ENCODE results near the gene KLK6. TPM values are rescaled to one million over a fixed set of nuclear protein-coding genes. Genes with fewer than 3 reads are reported as not detected.

KLK6 gene
- total RNA-seq, 2 experiments from 2014 or later = not detected

GRCh38 chr19:50959731-50960500 is 9.5 kb downstream of the KLK6 start:
- Mint-ChIP-seq H3K4me3 (no peak overlapping the region), H3K9me3 (peaks cover 4% of the 10 kb centered on the region), H3K27ac (no peak overlapping the region), H3K4me1 (no peaks in the 10 kb centered on the region), H3K36me3 (ENCODE audit: low read depth) (no peaks in the 10 kb centered on the region), H3K27me3 (peaks cover 11% of the 10 kb centered on the region)
- CTCF ChIA-PET = no interaction called here
- POLR2A ChIA-PET = no interaction called here
- no peak for DNase-seq

DNA sequence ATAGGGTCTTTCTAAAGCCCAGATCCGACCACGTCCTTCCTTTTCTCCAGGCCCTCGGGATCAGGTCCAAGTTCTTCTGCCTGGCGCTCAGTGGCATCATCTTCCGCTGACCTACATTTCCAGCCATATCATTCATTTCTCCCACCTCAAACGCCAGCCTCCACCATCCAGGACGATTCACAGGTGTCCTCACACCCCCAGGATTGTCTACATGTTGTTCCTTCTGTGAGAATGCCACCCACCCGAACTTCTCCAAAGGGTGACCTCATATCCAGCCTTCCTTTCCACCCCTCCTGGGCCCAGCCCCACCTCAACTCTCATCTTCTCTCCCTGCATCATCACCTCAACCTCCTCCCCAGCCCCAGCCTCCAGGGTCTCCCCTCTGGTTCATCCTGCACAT is 11.8 kb downstream of the KLK6 start:
- Mint-ChIP-seq H3K27ac (no peak overlapping the region), H3K9me3 (peaks cover 4% of the 10 kb centered on the region), H3K36me3 (ENCODE audit: low read depth) (no peaks in the 10 kb centered on the region), H3K4me3 (no peak overlapping the region), H3K27me3 (peaks cover 13% of the 10 kb centered on the region), H3K4me1 (no peaks in the 10 kb centered on the region)
- ChIA-PET CTCF (no interaction called here), POLR2A (no interaction called here)
- no peak for DNase-seq

DNA sequence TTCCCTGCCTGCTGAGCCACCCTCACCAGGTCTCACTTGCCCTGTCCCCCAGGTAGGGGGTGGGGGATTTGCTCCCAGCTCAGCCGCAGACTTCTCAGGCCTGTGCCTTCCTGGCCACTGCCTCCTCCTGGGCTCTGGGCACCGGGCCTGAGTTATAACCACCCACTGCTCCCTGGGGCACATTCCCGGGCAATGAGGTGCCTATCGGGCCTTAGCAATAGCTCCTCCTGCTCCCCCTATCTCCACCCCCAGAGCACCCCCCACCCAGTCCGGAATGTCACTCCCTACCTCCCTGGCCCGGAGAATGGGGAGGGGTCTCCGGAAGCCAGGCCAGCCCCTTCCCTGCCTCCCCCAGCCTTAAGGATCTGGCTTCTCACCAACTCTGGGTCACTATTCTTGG is 16.5 kb downstream of the KLK6 start, which contains the start of gene KLK5:
Gene KLK5, minus strand, starts transcription at position 129 of the 400 bp plus-strand sequence. CDS start 381 bp downstream, outside the sequence.
- Mint-ChIP-seq H3K27ac (no peak within 1 kb of the TSS), H3K36me3 (ENCODE audit: low read depth) (no peaks in the 10 kb centered on the region), H3K4me1 (no peaks in the 10 kb centered on the region), H3K9me3 (no peaks in the 10 kb centered on the region), H3K27me3 (peaks cover 7% of the 10 kb centered on the region), H3K4me3 (no peak within 1 kb of the TSS)
- CTCF ChIA-PET = no interaction called here
- POLR2A ChIA-PET = no interaction called here
- DNase-seq = no peak

- H3K36me3 Mint-ChIP-seq (ENCODE audit: low read depth) = no peaks in the 10 kb centered on the region
- no peaks in the 10 kb centered on the region for H3K4me1 Mint-ChIP-seq
- H3K27ac Mint-ChIP-seq = no peak overlapping the region
- no peak overlapping the region for H3K4me3 Mint-ChIP-seq
- H3K9me3 Mint-ChIP-seq = no peaks in the 10 kb centered on the region
- H3K27me3 Mint-ChIP-seq = peaks cover 2% of the 10 kb centered on the region
- ChIA-PET POLR2A (no interaction called here), CTCF (no interaction called here)
- DNase-seq = no peak
Observed at GRCh38 chr19:50949861-50950260, 19.5 kb downstream of the KLK6 start.

GRCh38 chr19:50947123-50947522 is 22.3 kb downstream of the KLK6 start:
- H3K9me3 Mint-ChIP-seq = no peaks in the 10 kb centered on the region
- no peak for DNase-seq
- H3K27me3 Mint-ChIP-seq = no peaks in the 10 kb centered on the region
- POLR2A ChIA-PET = no interaction called here
- H3K4me3 Mint-ChIP-seq = no peak overlapping the region
- H3K4me1 Mint-ChIP-seq = no peaks in the 10 kb centered on the region
- no peak overlapping the region for H3K27ac Mint-ChIP-seq
- CTCF ChIA-PET = interaction anchor here (0.7 kb wide), 1 partner anchor 48 kb away, joined by 4 read pairs; no protein-coding TSS in a partner anchor
- H3K36me3 Mint-ChIP-seq (ENCODE audit: low read depth) = no peaks in the 10 kb centered on the region

DNA sequence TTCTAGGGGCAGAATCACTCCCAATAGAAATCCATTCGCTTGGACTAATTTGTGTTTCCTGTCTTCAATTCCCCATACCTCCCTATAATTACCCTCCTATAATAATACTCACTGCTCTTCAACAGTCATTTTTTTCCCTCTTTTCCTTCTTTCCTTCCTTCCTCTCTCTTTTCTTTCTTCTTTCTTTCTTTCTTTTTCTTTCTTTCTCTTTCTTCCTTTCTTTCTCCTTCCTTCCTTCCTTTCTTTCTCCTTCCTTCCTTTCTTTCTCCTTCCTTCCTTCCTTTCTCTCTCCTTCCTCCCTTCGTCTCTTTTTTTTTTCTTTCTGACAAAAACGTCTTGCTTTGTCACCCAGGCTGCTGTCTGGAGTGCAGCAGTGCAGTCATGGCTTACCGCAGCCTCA is 24.6 kb downstream of the KLK6 start:
- H3K27ac Mint-ChIP-seq = no peak overlapping the region
- no peaks in the 10 kb centered on the region for H3K4me1 Mint-ChIP-seq
- H3K9me3 Mint-ChIP-seq = no peaks in the 10 kb centered on the region
- no peak overlapping the region for H3K4me3 Mint-ChIP-seq
- no peak for DNase-seq
- ChIA-PET POLR2A (no interaction called here), CTCF (no interaction called here)
- no peaks in the 10 kb centered on the region for H3K36me3 Mint-ChIP-seq (ENCODE audit: low read depth)
- no peaks in the 10 kb centered on the region for H3K27me3 Mint-ChIP-seq

DNA sequence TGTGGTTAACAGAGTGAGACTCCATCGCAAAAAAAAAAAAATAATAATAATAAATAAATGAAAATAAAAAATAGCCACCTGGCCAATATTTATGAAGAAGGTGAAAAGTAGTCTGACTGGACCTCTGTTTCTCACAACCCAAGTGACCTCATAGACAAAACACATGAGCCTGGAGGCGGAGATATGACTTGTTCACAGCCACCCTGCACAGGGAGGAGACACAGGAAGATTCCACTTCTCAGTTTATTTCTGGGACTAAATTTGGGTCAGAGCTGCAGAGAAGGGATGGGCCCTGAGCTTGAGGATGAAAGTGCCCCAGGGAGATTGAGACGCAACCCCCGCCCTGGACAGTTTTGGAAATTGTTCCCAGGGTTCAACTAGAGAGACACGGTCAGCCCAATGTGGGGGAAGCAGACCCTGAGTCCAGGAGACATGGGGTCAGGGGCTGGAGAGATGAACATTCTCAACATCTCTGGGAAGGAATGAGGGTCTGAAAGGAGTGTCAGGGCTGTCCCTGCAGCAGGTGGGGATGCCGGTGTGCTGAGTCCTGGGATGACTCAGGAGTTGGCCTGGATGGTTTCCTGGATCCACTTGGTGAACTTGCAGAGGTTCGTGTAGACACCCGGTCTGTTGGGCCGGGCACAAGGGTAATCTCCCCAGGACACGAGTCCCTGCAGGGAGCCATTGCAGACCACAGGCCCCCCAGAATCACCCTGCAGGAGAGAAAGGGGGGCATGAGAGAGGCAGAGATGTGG is 26.1 kb downstream of the KLK6 start:
- H3K36me3 Mint-ChIP-seq (ENCODE audit: low read depth) = no peaks in the 10 kb centered on the region
- POLR2A ChIA-PET = no interaction called here

GRCh38 chr19:50939596-50939995 is 29.8 kb downstream of the KLK6 start:
- CTCF ChIA-PET = no interaction called here
- no peak for DNase-seq
- no peak overlapping the region for H3K27ac Mint-ChIP-seq

More for the DNA sequence above, 26.1 kb downstream of the KLK6 start:
- Mint-ChIP-seq H3K9me3 (no peaks in the 10 kb centered on the region), H3K27me3 (no peaks in the 10 kb centered on the region), H3K4me1 (no peaks in the 10 kb centered on the region), H3K27ac (no peak overlapping the region), H3K4me3 (no peak overlapping the region)
- no peak for DNase-seq
- CTCF ChIA-PET = no interaction called here

GRCh38 chr19:50933640-50934039 is 35.8 kb downstream of the KLK6 start:
- POLR2A ChIA-PET = no interaction called here
- Mint-ChIP-seq H3K36me3 (ENCODE audit: low read depth) (no peaks in the 10 kb centered on the region), H3K9me3 (no peaks in the 10 kb centered on the region), H3K4me3 (no peak overlapping the region), H3K27me3 (peaks cover 12% of the 10 kb centered on the region), H3K4me1 (peaks cover 3% of the 10 kb centered on the region), H3K27ac (no peak overlapping the region)
- no peak for DNase-seq
- CTCF ChIA-PET = interaction anchor here (0.9 to 1.3 kb wide), 2 partner anchors 10 to 163 kb away, joined by 3 read pairs; no protein-coding TSS in a partner anchor

More at GRCh38 chr19:50939596-50939995, 29.8 kb downstream of the KLK6 start:
- Mint-ChIP-seq H3K4me3 (no peak overlapping the region), H3K36me3 (ENCODE audit: low read depth) (no peaks in the 10 kb centered on the region), H3K9me3 (no peaks in the 10 kb centered on the region), H3K4me1 (no peaks in the 10 kb centered on the region), H3K27me3 (peaks cover 3% of the 10 kb centered on the region)
- POLR2A ChIA-PET = no interaction called here

GRCh38 chr19:50932690-50933083 is 36.7 kb downstream of the KLK6 start:
- H3K27ac Mint-ChIP-seq = no peak overlapping the region
- POLR2A ChIA-PET = no interaction called here
- no peaks in the 10 kb centered on the region for H3K9me3 Mint-ChIP-seq
- peaks cover 3% of the 10 kb centered on the region for H3K4me1 Mint-ChIP-seq
- CTCF ChIA-PET = interaction anchor here (0.7 to 1.2 kb wide), 2 partner anchors 138 to 164 kb away, joined by 4 read pairs; no protein-coding TSS in a partner anchor
- H3K4me3 Mint-ChIP-seq = no peak overlapping the region
- no peaks in the 10 kb centered on the region for H3K36me3 Mint-ChIP-seq (ENCODE audit: low read depth)
- peaks cover 14% of the 10 kb centered on the region for H3K27me3 Mint-ChIP-seq
- no peak for DNase-seq

- Mint-ChIP-seq H3K27ac (no peak overlapping the region), H3K36me3 (ENCODE audit: low read depth) (no peaks in the 10 kb centered on the region), H3K27me3 (peaks cover 14% of the 10 kb centered on the region), H3K4me3 (no peak overlapping the region), H3K9me3 (no peaks in the 10 kb centered on the region), H3K4me1 (peaks cover 3% of the 10 kb centered on the region)
- ChIA-PET CTCF (interaction anchor here (0.7 to 1.2 kb wide), 2 partner anchors 137 to 165 kb away, joined by 4 read pairs; no protein-coding TSS in a partner anchor), POLR2A (no interaction called here)
- no peak for DNase-seq
Observed at GRCh38 chr19:50932018-50932689, 37.2 kb downstream of the KLK6 start.

DNA sequence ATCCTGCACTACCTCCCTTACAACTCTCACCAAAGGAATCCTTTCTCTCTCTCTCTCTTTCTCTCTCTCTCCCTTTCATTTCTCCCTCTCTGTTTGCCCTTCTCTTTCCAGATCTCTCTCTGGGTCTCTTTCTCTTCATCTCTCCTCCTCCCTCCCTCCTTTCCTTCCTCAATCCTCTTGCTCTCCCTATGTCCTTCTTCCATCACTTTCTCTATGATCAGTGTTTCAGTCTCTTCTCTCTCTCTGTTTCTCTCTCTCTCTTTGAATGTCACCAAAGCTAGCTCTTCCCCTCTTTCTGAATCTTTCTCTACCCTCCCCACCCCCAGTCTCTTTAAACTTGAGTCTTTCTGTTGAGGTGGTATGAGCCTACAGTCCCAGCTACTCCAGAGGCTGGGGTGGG is 38.4 kb downstream of the KLK6 start:
- H3K9me3 Mint-ChIP-seq = no peaks in the 10 kb centered on the region
- peaks cover 3% of the 10 kb centered on the region for H3K4me1 Mint-ChIP-seq
- H3K27me3 Mint-ChIP-seq = peaks cover 11% of the 10 kb centered on the region
- ChIA-PET CTCF (no interaction called here), POLR2A (no interaction called here)
- H3K4me3 Mint-ChIP-seq = no peak overlapping the region
- no peak overlapping the region for H3K27ac Mint-ChIP-seq
- no peak for DNase-seq
- H3K36me3 Mint-ChIP-seq (ENCODE audit: low read depth) = no peaks in the 10 kb centered on the region

DNA sequence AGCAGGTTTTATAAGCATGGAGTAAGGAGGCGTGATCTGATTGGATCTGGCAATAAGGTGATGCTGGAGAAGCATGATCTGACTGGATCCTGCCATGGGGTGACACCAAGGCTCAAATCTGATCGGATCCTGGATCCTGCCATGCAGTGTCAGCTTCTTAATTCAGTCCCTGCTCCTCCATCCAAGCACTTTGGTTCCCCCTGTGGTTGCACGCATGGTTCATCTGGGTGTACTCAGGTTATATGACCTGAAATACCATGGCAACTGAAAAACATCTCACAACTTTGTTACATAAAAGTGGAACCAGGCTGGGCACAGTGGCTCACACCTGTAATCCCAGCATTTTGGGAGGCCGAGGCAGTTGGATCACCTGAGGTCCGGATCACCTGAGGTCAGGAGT is 40.6 kb downstream of the KLK6 start:
- DNase-seq = no peak
- no peak overlapping the region for H3K27ac Mint-ChIP-seq
- H3K36me3 Mint-ChIP-seq (ENCODE audit: low read depth) = no peaks in the 10 kb centered on the region
- H3K4me1 Mint-ChIP-seq = peaks cover 3% of the 10 kb centered on the region
- no peak overlapping the region for H3K4me3 Mint-ChIP-seq
- H3K27me3 Mint-ChIP-seq = peaks cover 16% of the 10 kb centered on the region
- no peaks in the 10 kb centered on the region for H3K9me3 Mint-ChIP-seq
- CTCF ChIA-PET = no interaction called here
- POLR2A ChIA-PET = no interaction called here

Data from activated CD4-positive, alpha-beta memory T cell treated with anti-CD3 and anti-CD28 coated beads, Interleukin-2, amount 10 ng/mL, durations not matched to agents 7 days and 5 days (primary cell).